HCT116 (cell line): Measurements from ENCODE around the gene RNF8. TPM values are rescaled to one million over a fixed set of nuclear protein-coding genes. Genes with fewer than 3 reads are reported as not detected.

Experiments
- ATAC-seq: fragments of 200-7000 bp; cut with Tn5 transposase; 2 replicates; pipeline ENCODE4 v1.9.1; 2020; ENCODE audit warnings: mild to moderate bottlenecking, moderate library complexity
- BruUV-seq: library from RNA; stranded (reverse); fragments of 400-500 nt; replicated peaks from 2 replicates; lab custom pipeline; 2021; lab: Mats Ljungman, UMichigan
- CTCF ChIA-PET: fragments of 300-600 bp; sonication (Branson Sonifier 250); formaldehyde crosslinking; loops from one replicate; lab custom pipeline; 2021; ENCODE audit warnings: antibody characterized with exemption; lab: Charles Lee
- POLR2A ChIA-PET: fragments of 300-600, 350-600 bp; sonication (Branson Sonifier 250); formaldehyde crosslinking; loops from one replicate; lab custom pipeline; 2021; ENCODE audit warnings: antibody characterized with exemption; lab: Charles Lee
- RAD21 ChIA-PET, 2 experiments: fragments of 300-600 bp; sonication (Branson Sonifier 250); formaldehyde crosslinking; loops; one replicate each; lab custom pipeline; 2023; ENCODE audit warnings: low total read pairs in 2 of 2; ENCODE audit not compliant: uncharacterized antibody in 2 of 2, unreplicated experiment in 2 of 2, low non-redundant PET in 1 of 2; lab: Charles Lee
- DNase-seq: peaks from one replicate; pipeline ENCODE4 v3.0.0-alpha.2; 2010; ENCODE audit warnings: low read depth, low spot score
- H2AFZ ChIP-seq: fragments of 200-600 bp; shearing (Covaris generic), sonication (generic); 2 replicates; pipeline ENCODE4 v1.6.1; 2017; ENCODE audit warnings: low read depth, mixed run types, mixed read lengths, antibody characterized with exemption, low read length; ENCODE audit not compliant: poor library complexity, severe bottlenecking
- H3K27ac ChIP-seq: 2 replicates; pipeline ENCODE4 v1.5.1; 2012; ENCODE audit warnings: low read depth, low read length
- H3K27me3 ChIP-seq: fragments of 200-600 bp; sonication (generic); 2 replicates; pipeline ENCODE4 v1.6.1; 2016; ENCODE audit warnings: mixed run types, low read length, mixed read lengths; ENCODE audit not compliant: insufficient read depth
- H3K36me3 ChIP-seq, 2 experiments: fragments of 200-500 bp in 1 of 2; fragments of 200-600 bp in 1 of 2; sonication (Bioruptor generic) in 1 of 2; sonication (generic) in 1 of 2; 2 replicates each; pipeline versions ENCODE4 v1.5.1 to v1.6.1; 2014 to 2016; ENCODE audit warnings: low read length in 2 of 2, inconsistent platforms in 1 of 2, mixed read lengths in 1 of 2, mixed run types in 1 of 2; ENCODE audit not compliant: insufficient read depth in 2 of 2, control insufficient read depth in 1 of 2
- H3K4me1 ChIP-seq, 2 experiments: fragments of 200-600 bp in 1 of 2; sonication (generic) in 1 of 2; 2 replicates each; pipeline versions ENCODE4 v1.5.1 to v1.6.1; 2012 to 2017; ENCODE audit warnings: low read length in 2 of 2, inconsistent platforms in 1 of 2, mild to moderate bottlenecking in 1 of 2, mixed read lengths in 1 of 2, mixed run types in 1 of 2, moderate library complexity in 1 of 2; ENCODE audit not compliant: insufficient read depth in 2 of 2, control insufficient read depth in 1 of 2
- H3K4me2 ChIP-seq: fragments of 200-600 bp; sonication (generic); 2 replicates; pipeline ENCODE4 v1.6.1; 2017; ENCODE audit warnings: mixed run types, low read length, mixed read lengths
- H3K4me3 ChIP-seq, 2 experiments: fragments of 200-600 bp in 1 of 2; sonication (generic) in 1 of 2; replicated peaks in 1 of 2; 2 replicates each; pipeline ENCODE4 v1.5.1; 2011 to 2016; ENCODE audit warnings: low read length in 2 of 2, control low read depth in 1 of 2, low read depth in 1 of 2, mild to moderate bottlenecking in 1 of 2, mixed read lengths in 1 of 2, mixed run types in 1 of 2
- H3K79me2 ChIP-seq: fragments of 200-600 bp; sonication (generic); 2 replicates; pipeline ENCODE4 v1.6.1; 2017; ENCODE audit warnings: mild to moderate bottlenecking, mixed run types, low read length, moderate library complexity, mixed read lengths; ENCODE audit not compliant: insufficient read depth
- H3K9ac ChIP-seq: fragments of 200-600 bp; sonication (generic); 2 replicates; pipeline ENCODE4 v1.6.1; 2016; ENCODE audit warnings: low read length, mixed read lengths
- H3K9me2 ChIP-seq: fragments of 200-600 bp; sonication (generic), shearing (Covaris generic); 2 replicates; pipeline ENCODE4 v1.6.1; 2017; ENCODE audit warnings: mixed run types, mild to moderate bottlenecking, moderate library complexity; ENCODE audit not compliant: insufficient read depth
- H3K9me3 ChIP-seq, 2 experiments: fragments of 200-500 bp in 1 of 2; fragments of 200-600 bp in 1 of 2; sonication (Bioruptor generic) in 1 of 2; sonication (generic) in 1 of 2; 2 replicates each; pipeline ENCODE4 v1.6.1; 2014 to 2017; ENCODE audit warnings: low read length in 2 of 2, mixed read lengths in 2 of 2, inconsistent platforms in 1 of 2, low read depth in 1 of 2, mild to moderate bottlenecking in 1 of 2, mixed run types in 1 of 2, moderate library complexity in 1 of 2; ENCODE audit not compliant: control insufficient read depth in 1 of 2, insufficient read depth in 1 of 2
- H4K20me1 ChIP-seq: fragments of 200-600 bp; sonication (generic), shearing (Covaris generic); 2 replicates; pipeline ENCODE4 v1.6.1; 2017; ENCODE audit warnings: mixed run types, mild to moderate bottlenecking, moderate library complexity; ENCODE audit not compliant: insufficient read depth
- ATF3 ChIP-seq: IDR thresholded peaks from 2 replicates; pipeline ENCODE4 v1.6.1; 2012
- CBX3 ChIP-seq: IDR thresholded peaks from 2 replicates; pipeline ENCODE4 v1.6.1; 2012; ENCODE audit warnings: low read depth
- EGR1 ChIP-seq: IDR thresholded peaks from 2 replicates; pipeline ENCODE4 v1.6.1; 2012; ENCODE audit warnings: low read depth
- ELF1 ChIP-seq: IDR thresholded peaks from 2 replicates; pipeline ENCODE4 v1.6.1; 2012; ENCODE audit warnings: low read depth, borderline replicate concordance
- EZH2 ChIP-seq: fragments of 200-600 bp; sonication (generic); IDR thresholded peaks from 2 replicates; pipeline ENCODE4 v1.6.1; 2017; ENCODE audit warnings: antibody characterized with exemption, mixed run types
- JUND ChIP-seq: IDR thresholded peaks from 2 replicates; pipeline ENCODE4 v1.6.1; 2012
- MAX ChIP-seq: IDR thresholded peaks from 2 replicates; pipeline ENCODE4 v1.6.1; 2012
- SIN3A ChIP-seq: IDR thresholded peaks from 2 replicates; pipeline ENCODE4 v1.6.1; 2012; ENCODE audit warnings: low read depth
- TCF7L2 ChIP-seq: IDR thresholded peaks from 2 replicates; pipeline ENCODE4 v1.7.0; 2011; ENCODE audit warnings: borderline replicate concordance, inconsistent platforms; ENCODE audit not compliant: insufficient read depth, insufficient read length; ENCODE audit errors: extremely low read depth
- YY1 ChIP-seq: IDR thresholded peaks from 2 replicates; pipeline ENCODE4 v1.6.1; 2011; ENCODE audit warnings: low read length, low read depth, moderate library complexity, mild to moderate bottlenecking; ENCODE audit not compliant: insufficient replicate concordance; ENCODE audit errors: extremely low read depth
- intact Hi-C: fragments of 100-400 bp; cut with micrococcal nuclease; formaldehyde crosslinking; loops from 2 replicates; pipeline ENCODE4 v1.10.0; 2022
- total RNA-seq: library from RNA; stranded (reverse); gene quantifications from one replicate; pipeline ENCODE4 v1.2.1, GENCODE V29; 2021; ENCODE audit not compliant: unreplicated experiment
- TF ChIP-seq, protein P1 (sequence below): IDR thresholded peaks from 2 replicates; pipeline ENCODE4 v1.6.1; 2012; ENCODE audit warnings: low read depth

The RNF8 gene
- total RNA-seq, 1 experiment from 2014 or later = 28.0 TPM

GRCh38 chr6:37373822-37374471 is 20.2 kb downstream of the RNF8 start:
- no peak overlapping the region for H2AFZ ChIP-seq
- no peaks in the 10 kb centered on the region for H4K20me1 ChIP-seq
- no peaks in the 10 kb centered on the region for H3K4me1 ChIP-seq
- H3K9ac ChIP-seq = no peak overlapping the region
- H3K36me3 ChIP-seq = peaks cover 12 to 24% of the 10 kb centered on the region in 2 experiments; a peak in 3 of 4 replicates
- no TSS peak for BruUV-seq
- no peaks in the 10 kb centered on the region for H3K9me2 ChIP-seq
- H3K27ac ChIP-seq = no peak overlapping the region
- ATAC-seq (no peak), DNase-seq (no peak)
- H3K4me2 ChIP-seq = no peak overlapping the region
- ChIA-PET RAD21 (no interaction called here), POLR2A (no interaction called here), CTCF (no interaction called here)
- H3K79me2 ChIP-seq = no peaks in the 10 kb centered on the region; the same call in 1 of the 2 replicates
- intact Hi-C loops = no loop called here
- TF ChIP-seq ELF1 (no peak), MAX (no peak), EGR1 (no peak), SIN3A (no peak), EZH2 (no peak), TCF7L2 (no peak), ATF3 (no peak), YY1 (no peak), JUND (no peak), CBX3 (no peak)
- TF ChIP-seq, protein P1, sequence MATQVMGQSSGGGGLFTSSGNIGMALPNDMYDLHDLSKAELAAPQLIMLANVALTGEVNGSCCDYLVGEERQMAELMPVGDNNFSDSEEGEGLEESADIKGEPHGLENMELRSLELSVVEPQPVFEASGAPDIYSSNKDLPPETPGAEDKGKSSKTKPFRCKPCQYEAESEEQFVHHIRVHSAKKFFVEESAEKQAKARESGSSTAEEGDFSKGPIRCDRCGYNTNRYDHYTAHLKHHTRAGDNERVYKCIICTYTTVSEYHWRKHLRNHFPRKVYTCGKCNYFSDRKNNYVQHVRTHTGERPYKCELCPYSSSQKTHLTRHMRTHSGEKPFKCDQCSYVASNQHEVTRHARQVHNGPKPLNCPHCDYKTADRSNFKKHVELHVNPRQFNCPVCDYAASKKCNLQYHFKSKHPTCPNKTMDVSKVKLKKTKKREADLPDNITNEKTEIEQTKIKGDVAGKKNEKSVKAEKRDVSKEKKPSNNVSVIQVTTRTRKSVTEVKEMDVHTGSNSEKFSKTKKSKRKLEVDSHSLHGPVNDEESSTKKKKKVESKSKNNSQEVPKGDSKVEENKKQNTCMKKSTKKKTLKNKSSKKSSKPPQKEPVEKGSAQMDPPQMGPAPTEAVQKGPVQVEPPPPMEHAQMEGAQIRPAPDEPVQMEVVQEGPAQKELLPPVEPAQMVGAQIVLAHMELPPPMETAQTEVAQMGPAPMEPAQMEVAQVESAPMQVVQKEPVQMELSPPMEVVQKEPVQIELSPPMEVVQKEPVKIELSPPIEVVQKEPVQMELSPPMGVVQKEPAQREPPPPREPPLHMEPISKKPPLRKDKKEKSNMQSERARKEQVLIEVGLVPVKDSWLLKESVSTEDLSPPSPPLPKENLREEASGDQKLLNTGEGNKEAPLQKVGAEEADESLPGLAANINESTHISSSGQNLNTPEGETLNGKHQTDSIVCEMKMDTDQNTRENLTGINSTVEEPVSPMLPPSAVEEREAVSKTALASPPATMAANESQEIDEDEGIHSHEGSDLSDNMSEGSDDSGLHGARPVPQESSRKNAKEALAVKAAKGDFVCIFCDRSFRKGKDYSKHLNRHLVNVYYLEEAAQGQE = no peak
- no peak overlapping the region for H3K4me3 ChIP-seq
- no peaks in the 10 kb centered on the region for H3K27me3 ChIP-seq
- H3K9me3 ChIP-seq = no peaks in the 10 kb centered on the region
